Ascending aorta (tissue), 2 donors: ENCODE results near the gene PARD6B. TPM values are rescaled to one million over a fixed set of nuclear protein-coding genes. Genes with fewer than 3 reads are reported as not detected.

Source experiments
- DNase-seq, 2 donors: peaks; one replicate each; pipeline ENCODE4 v3.0.0-alpha.2; 2019; ENCODE audit warnings: low spot score in 2 of 2
- H3K27ac ChIP-seq, 2 donors: fragments of 200-600 bp; sonication (generic); one replicate each; pipeline ENCODE4 v1.5.1; 2016 to 2017; ENCODE audit warnings: mild to moderate bottlenecking in 1 of 2
- H3K27me3 ChIP-seq: fragments of 200-600 bp; sonication (generic); one replicate; pipeline ENCODE4 v1.5.1; 2017
- H3K36me3 ChIP-seq, 2 donors: fragments of 200-600 bp; sonication (generic); one replicate each; pipeline ENCODE4 v1.5.1; 2016
- H3K4me1 ChIP-seq, 2 donors: fragments of 200-600 bp; sonication (generic); one replicate each; pipeline ENCODE4 v1.5.1; 2016 to 2017; ENCODE audit warnings: mild to moderate bottlenecking in 1 of 2
- H3K4me3 ChIP-seq, 2 donors: fragments of 200-600 bp; sonication (generic); one replicate each; pipeline ENCODE4 v1.5.1; 2016 to 2017; ENCODE audit warnings: mild to moderate bottlenecking in 1 of 2
- H3K9me3 ChIP-seq, 2 donors: fragments of 200-600 bp; sonication (generic); one replicate each; pipeline ENCODE4 v1.5.1; 2016
- intact Hi-C: fragments of 100-400 bp; cut with DNase I; formaldehyde crosslinking; loops from one replicate; pipeline ENCODE4 v1.15.1; 2023
- total RNA-seq: library from RNA; depleted of rRNA; stranded (reverse); fragments of >200 nt; gene quantifications from one replicate; pipeline ENCODE4 v1.1.0, GENCODE V29; 2016
- TF ChIP-seq, protein P1 (sequence below), 3 experiments: fragments of 200-600 bp in 2 of 3; fragments of 450-650 bp in 1 of 3; sonication (generic) in 2 of 3; IDR thresholded peaks; one replicate each; pipeline ENCODE4 v1.5.1; 2016 to 2019; ENCODE audit warnings: antibody characterized with exemption in 3 of 3, mild to moderate bottlenecking in 1 of 3, moderate library complexity in 1 of 3

PARD6B gene
- total RNA-seq, 1 donor from 2014 or later = 1.2 TPM

DNA sequence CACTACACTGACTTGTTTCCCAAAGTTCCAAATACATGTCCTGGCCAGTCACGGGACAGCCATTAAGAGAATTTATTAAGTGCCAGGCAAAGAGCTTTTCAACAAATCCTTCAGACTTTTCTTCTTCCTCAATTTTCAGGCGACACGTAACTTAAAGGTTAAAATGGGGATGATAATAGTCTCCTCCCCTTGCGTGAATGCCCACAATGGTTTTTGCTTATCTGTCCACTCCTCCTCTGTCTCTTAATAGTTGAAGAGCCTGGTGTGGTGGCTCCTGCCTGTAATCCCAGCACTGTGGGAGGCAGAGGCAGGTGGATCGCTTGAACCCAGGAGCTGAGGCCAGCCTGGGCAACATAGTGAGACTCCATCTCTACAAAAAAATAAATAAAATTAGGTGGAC is 11.4 kb upstream of the PARD6B start:
- TF ChIP-seq, protein P1, sequence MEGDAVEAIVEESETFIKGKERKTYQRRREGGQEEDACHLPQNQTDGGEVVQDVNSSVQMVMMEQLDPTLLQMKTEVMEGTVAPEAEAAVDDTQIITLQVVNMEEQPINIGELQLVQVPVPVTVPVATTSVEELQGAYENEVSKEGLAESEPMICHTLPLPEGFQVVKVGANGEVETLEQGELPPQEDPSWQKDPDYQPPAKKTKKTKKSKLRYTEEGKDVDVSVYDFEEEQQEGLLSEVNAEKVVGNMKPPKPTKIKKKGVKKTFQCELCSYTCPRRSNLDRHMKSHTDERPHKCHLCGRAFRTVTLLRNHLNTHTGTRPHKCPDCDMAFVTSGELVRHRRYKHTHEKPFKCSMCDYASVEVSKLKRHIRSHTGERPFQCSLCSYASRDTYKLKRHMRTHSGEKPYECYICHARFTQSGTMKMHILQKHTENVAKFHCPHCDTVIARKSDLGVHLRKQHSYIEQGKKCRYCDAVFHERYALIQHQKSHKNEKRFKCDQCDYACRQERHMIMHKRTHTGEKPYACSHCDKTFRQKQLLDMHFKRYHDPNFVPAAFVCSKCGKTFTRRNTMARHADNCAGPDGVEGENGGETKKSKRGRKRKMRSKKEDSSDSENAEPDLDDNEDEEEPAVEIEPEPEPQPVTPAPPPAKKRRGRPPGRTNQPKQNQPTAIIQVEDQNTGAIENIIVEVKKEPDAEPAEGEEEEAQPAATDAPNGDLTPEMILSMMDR (IDR thresholded peaks at IDR 0.05) = no peak
- Histone ChIP-seq H3K9me3 (no peaks in the 10 kb centered on the region), H3K36me3 (no peaks in the 10 kb centered on the region), H3K4me3 (no peak overlapping the region), H3K4me1 (peaks cover 10 to 19% of the 10 kb centered on the region in 2 donors), H3K27ac (no peak overlapping the region), H3K27me3 (no peaks in the 10 kb centered on the region)
- DNase-seq = no peak
- intact Hi-C loops = no loop called here

DNA sequence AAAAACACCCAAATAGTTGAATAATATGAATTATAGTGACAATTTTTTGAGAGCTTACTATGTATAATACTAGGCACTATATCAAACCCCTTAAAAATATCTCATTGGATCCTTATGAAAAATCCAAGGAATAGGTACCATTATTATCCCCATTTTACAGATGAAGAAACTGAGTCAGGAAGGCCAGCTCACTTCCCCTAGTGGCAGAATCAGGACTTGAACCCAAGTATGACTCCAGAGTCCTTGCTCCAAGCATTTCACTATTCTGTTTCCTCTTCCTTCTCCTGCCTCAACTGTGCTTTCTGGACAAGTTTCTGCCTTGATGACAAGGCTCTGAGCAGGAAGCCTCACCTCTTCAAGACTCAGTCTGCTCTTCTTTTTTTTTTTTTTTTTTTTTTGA is 10.8 kb upstream of the PARD6B start:
- TF ChIP-seq, protein P1 (IDR thresholded peaks at IDR 0.05) = no peak
- intact Hi-C loops = no loop called here
- no peaks in the 10 kb centered on the region for H3K36me3 ChIP-seq
- no peak overlapping the region for H3K27ac ChIP-seq
- no peaks in the 10 kb centered on the region for H3K9me3 ChIP-seq
- DNase-seq = no peak
- H3K27me3 ChIP-seq = no peaks in the 10 kb centered on the region
- no peak overlapping the region for H3K4me3 ChIP-seq
- peaks cover 10 to 23% of the 10 kb centered on the region in 2 donors for H3K4me1 ChIP-seq

DNA sequence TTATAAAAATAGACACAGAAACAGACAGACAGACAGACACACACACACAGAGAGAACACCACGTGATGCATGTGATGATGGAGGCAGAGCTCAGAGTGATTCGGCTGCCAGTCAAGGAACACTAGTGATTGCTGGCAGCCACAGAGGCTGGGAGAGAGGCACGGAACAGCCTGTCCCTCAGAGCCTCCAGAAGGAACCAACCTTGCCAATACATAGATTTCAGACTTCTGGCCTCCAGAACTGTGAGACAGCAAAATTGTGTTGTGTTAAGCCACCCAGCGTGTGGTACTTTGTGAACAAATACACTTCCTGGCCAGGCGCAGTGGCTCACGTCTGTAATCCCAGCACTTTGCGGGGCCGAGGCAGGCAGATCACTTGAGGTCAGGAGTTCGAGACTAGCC is 9.5 kb upstream of the PARD6B start:
- H3K36me3 ChIP-seq = no peaks in the 10 kb centered on the region
- peak; percentile 76 to 92 for DNase-seq
- H3K27ac ChIP-seq = peak overlapping the region; percentile 79 to 84
- no peaks in the 10 kb centered on the region for H3K9me3 ChIP-seq
- no peak overlapping the region for H3K4me3 ChIP-seq
- TF ChIP-seq, protein P1 (IDR thresholded peaks at IDR 0.05) = no peak
- H3K4me1 ChIP-seq = peaks cover 10 to 23% of the 10 kb centered on the region in 2 donors
- intact Hi-C loops = no loop called here
- H3K27me3 ChIP-seq = no peaks in the 10 kb centered on the region

DNA sequence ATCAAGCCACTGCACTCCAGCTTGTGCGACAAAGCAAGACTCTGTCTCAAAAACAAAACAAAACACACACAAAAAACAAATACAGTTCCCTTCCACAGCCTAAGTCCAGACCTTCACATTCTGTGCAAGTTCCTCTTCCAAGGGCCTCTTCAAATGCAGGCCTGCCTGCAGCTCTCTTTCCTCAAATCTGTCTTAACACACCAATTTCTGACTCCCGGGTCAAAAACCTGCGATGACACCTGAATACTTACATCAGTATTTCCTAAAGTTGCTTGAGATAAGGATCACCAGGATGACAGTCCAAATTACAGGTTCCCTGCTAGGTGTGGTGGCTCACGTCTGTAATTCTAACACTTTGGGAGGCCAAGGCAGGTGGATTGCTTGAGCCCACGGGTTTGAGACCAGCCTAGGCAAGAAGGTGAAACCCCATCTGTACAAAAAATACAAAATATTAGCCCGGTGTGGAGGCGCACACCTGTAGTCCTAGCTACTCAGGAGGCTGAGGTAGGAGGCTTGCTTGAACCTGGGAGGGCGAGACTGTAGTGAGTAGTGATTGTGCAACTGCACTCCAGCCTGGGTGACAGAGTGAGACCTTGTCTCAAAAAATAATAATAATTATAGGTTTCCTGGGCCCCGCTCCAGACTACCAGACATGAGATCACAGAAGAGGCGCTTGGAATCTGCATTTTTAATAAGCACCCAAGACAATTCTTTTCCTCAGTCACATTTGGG is 8.8 kb upstream of the PARD6B start:
- peak overlapping the region; percentile 79 to 84 for H3K27ac ChIP-seq
- H3K9me3 ChIP-seq = no peaks in the 10 kb centered on the region
- intact Hi-C loops = no loop called here
- peaks cover 10 to 23% of the 10 kb centered on the region in 2 donors for H3K4me1 ChIP-seq
- no peak for DNase-seq
- TF ChIP-seq, protein P1 (IDR thresholded peaks at IDR 0.05) = no peak
- H3K4me3 ChIP-seq = no peak overlapping the region
- no peaks in the 10 kb centered on the region for H3K36me3 ChIP-seq
- no peaks in the 10 kb centered on the region for H3K27me3 ChIP-seq

DNA sequence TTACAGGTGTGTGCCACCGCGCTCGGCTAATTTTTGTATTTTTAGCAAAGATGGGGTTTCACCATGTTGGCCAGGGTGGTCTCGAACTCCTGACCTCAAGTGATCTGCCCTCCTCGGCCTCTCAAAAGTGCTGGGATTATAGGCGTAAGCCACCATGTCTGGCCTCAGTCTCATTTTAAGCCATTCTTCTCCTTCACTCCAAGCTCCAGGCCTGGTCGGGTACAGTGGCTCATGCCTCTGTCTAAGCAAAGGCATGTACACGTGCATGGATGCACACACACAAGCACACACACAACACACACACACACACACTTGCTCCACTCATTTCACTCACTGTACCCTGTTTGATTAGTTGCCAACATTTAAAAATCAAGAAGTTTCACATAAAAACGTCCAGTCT is 7.7 kb upstream of the PARD6B start:
- no peak for DNase-seq
- intact Hi-C loops = no loop called here
- Histone ChIP-seq H3K4me1 (peaks cover 10 to 23% of the 10 kb centered on the region in 2 donors), H3K4me3 (no peak overlapping the region), H3K27me3 (no peaks in the 10 kb centered on the region), H3K27ac (peak overlapping the region in 1 of 2 donors; percentile 84), H3K36me3 (no peaks in the 10 kb centered on the region), H3K9me3 (no peaks in the 10 kb centered on the region)
- TF ChIP-seq, protein P1 (IDR thresholded peaks at IDR 0.05) = no peak
